ENCODE data around the gene LRP1B.

Gene LRP1B

DNA sequence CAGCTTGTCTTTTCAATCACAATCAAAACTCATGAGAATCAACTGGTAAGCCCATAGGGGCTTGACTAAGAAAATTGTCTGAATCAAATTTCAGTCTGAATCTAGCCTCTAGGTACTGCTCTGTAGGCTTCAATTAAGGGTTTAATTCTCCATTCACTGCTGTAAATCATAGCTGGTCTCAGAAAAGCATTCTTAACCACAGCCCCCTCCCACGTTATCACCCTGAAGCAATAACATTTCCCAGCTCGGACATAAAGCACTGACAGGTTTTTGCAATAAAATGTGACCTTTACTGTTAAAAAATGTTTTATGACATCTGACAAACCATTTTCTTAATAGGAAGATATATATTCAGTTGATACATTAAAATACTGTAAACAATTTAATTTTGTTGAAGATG is 55.0 kb downstream of the LRP1B start:
- Histone ChIP-seq H3K4me2 (ENCODE audit: low read length) (no peak overlapping the region), H3K27ac (ENCODE audit: low read depth, low read length, poor library complexity, severe bottlenecking) (no peak overlapping the region), H3K36me3 (ENCODE audit: insufficient read depth, low read length) (no peaks in the 10 kb centered on the region), H3K9ac (ENCODE audit: low read length) (no peak overlapping the region), H3K79me2 (ENCODE audit: insufficient read depth, low read length) (no peaks in the 10 kb centered on the region), H2AFZ (ENCODE audit: low read length) (no peak overlapping the region), H4K20me1 (ENCODE audit: insufficient read depth, low read length) (no peaks in the 10 kb centered on the region), H3K4me1 (ENCODE audit: insufficient read depth, low read length, severe bottlenecking) (no peaks in the 10 kb centered on the region), H3K4me3 (ENCODE audit: low read depth, low read length, poor library complexity, severe bottlenecking) (no peak overlapping the region), H3K27me3 (ENCODE audit: insufficient read depth, low read length) (no peaks in the 10 kb centered on the region), H3F3A (ENCODE audit: insufficient read depth, low read length) (no peaks in the 10 kb centered on the region), H3K9me3 (ENCODE audit: low read length) (no peaks in the 10 kb centered on the region), H3K9me2 (ENCODE audit: low read depth, low read length) (no peaks in the 10 kb centered on the region)
- TF ChIP-seq CTCF (IDR thresholded peaks at IDR 0.05; ENCODE audit: low read length) (no peak), EZH2 (IDR thresholded peaks at IDR 0.05; ENCODE audit: borderline replicate concordance, low read length) (no peak)

DNA sequence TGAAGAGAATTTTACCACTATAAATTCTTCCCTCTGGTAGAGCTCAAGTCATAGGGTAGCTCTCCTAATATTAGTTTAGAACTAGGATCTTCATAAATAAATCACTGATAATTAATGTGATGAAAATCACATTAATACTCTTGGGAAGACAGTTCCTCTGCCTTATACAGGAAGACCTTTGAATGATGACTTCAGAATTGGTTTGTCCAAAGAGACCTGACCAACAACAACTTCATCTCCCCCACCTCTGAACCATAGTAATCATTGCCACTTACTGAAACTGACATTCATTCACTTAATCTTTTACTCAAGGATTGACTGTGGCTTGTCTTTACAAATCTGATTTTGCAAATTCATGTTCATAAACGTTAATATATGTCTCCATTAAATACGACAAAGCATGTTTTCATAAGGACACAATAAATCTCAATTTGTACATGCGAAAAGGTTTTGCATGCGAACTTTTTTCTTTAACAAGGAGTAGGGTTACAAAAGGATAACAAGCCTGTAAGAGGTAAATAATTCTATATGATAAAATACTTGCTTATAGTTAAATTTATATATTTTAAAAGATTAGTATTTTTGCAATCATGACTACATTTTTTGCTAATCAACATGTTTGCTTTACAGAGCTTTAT is 61.4 kb downstream of the LRP1B start:
- no peaks in the 10 kb centered on the region for H3K9me3 ChIP-seq (ENCODE audit: low read length)
- H3F3A ChIP-seq (ENCODE audit: insufficient read depth, low read length) = no peaks in the 10 kb centered on the region
- H3K36me3 ChIP-seq (ENCODE audit: insufficient read depth, low read length) = no peaks in the 10 kb centered on the region
- H3K9ac ChIP-seq (ENCODE audit: low read length) = no peak overlapping the region
- no peaks in the 10 kb centered on the region for H3K9me2 ChIP-seq (ENCODE audit: low read depth, low read length)
- no peaks in the 10 kb centered on the region for H3K27me3 ChIP-seq (ENCODE audit: insufficient read depth, low read length)
- H3K4me1 ChIP-seq (ENCODE audit: insufficient read depth, low read length, severe bottlenecking) = no peaks in the 10 kb centered on the region
- H3K79me2 ChIP-seq (ENCODE audit: insufficient read depth, low read length) = no peaks in the 10 kb centered on the region
- no peak overlapping the region for H3K27ac ChIP-seq (ENCODE audit: low read depth, low read length, poor library complexity, severe bottlenecking)
- TF ChIP-seq CTCF (IDR thresholded peaks at IDR 0.05; ENCODE audit: low read length) = no peak
- no peak for TF ChIP-seq EZH2 (IDR thresholded peaks at IDR 0.05; ENCODE audit: borderline replicate concordance, low read length)
- H2AFZ ChIP-seq (ENCODE audit: low read length) = no peak overlapping the region
- H3K4me3 ChIP-seq (ENCODE audit: low read depth, low read length, poor library complexity, severe bottlenecking) = no peak overlapping the region
- no peaks in the 10 kb centered on the region for H4K20me1 ChIP-seq (ENCODE audit: insufficient read depth, low read length)
- H3K4me2 ChIP-seq (ENCODE audit: low read length) = no peak overlapping the region

DNA sequence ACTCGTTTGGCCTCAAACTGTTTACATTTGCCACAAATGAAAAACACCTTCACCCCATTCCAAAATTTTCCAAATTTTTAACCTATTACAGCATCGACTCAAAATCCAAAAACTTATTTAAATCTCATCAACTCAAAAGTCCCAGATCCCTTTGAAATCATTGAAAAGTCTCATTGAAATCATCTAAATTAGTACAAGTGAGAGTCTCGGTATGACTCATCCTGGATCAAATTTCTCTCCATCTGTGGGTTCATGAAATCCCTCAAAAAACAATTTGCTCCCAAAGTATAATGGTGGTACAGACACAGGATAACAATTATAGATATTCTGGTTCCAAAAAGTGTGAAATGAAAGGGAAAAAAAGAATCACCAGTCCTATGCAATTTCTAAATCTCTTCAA is 65.1 kb downstream of the LRP1B start:
- Histone ChIP-seq H3K79me2 (ENCODE audit: insufficient read depth, low read length) (no peaks in the 10 kb centered on the region), H3K36me3 (ENCODE audit: insufficient read depth, low read length) (no peaks in the 10 kb centered on the region), H3K4me2 (ENCODE audit: low read length) (no peak overlapping the region), H3K27me3 (ENCODE audit: insufficient read depth, low read length) (no peaks in the 10 kb centered on the region), H3K9me2 (ENCODE audit: low read depth, low read length) (no peaks in the 10 kb centered on the region), H3K27ac (ENCODE audit: low read depth, low read length, poor library complexity, severe bottlenecking) (no peak overlapping the region), H3K4me1 (ENCODE audit: insufficient read depth, low read length, severe bottlenecking) (no peaks in the 10 kb centered on the region), H3K9ac (ENCODE audit: low read length) (no peak overlapping the region), H3K4me3 (ENCODE audit: low read depth, low read length, poor library complexity, severe bottlenecking) (no peak overlapping the region), H2AFZ (ENCODE audit: low read length) (no peak overlapping the region), H3F3A (ENCODE audit: insufficient read depth, low read length) (no peaks in the 10 kb centered on the region), H4K20me1 (ENCODE audit: insufficient read depth, low read length) (no peaks in the 10 kb centered on the region), H3K9me3 (ENCODE audit: low read length) (no peaks in the 10 kb centered on the region)
- no peak for TF ChIP-seq EZH2 (IDR thresholded peaks at IDR 0.05; ENCODE audit: borderline replicate concordance, low read length)
- no peak for TF ChIP-seq CTCF (IDR thresholded peaks at IDR 0.05; ENCODE audit: low read length)
